K562 (cell line): ENCODE data around the gene KLK11. TPM values are rescaled to one million over a fixed set of nuclear protein-coding genes. Genes with fewer than 3 reads are reported as not detected.

Experiments
- ARID1B ChIP-seq: fragments of 450-650 bp; IDR thresholded peaks from 2 replicates; pipeline ENCODE4 v1.6.1; 2016; ENCODE audit warnings: antibody characterized with exemption, mild to moderate bottlenecking, inconsistent platforms
- ATF1 ChIP-seq, 2 experiments: fragments of 450-650 bp in 1 of 2; IDR thresholded peaks; 2 replicates each; pipeline ENCODE4 v1.6.1; 2016; ENCODE audit warnings: missing compliant biosample characterization in 1 of 2, missing genetic modification characterization in 1 of 2
- ATF7 ChIP-seq: fragments of 450-650 bp; IDR thresholded peaks from 2 replicates; pipeline ENCODE4 v1.7.1; 2014; ENCODE audit warnings: mild to moderate bottlenecking, moderate library complexity
- BCOR ChIP-seq: fragments of 450-650 bp; IDR thresholded peaks from 2 replicates; pipeline ENCODE4 v1.6.1; 2016
- EGR1 ChIP-seq: fragments of 450-650 bp; conservative IDR thresholded peaks from 2 replicates; pipeline ENCODE4 v1.6.1; 2017; ENCODE audit warnings: mild to moderate bottlenecking
- FOXA3 ChIP-seq, 2 experiments: fragments of 450-650 bp in 1 of 2; sonication (generic) in 1 of 2; formaldehyde crosslinking; IDR thresholded peaks in 1 of 2; conservative IDR thresholded peaks in 1 of 2; 2 replicates each; pipeline versions ENCODE4 v1.4.0 to v1.8.0; 2020 to 2022; ENCODE audit warnings: mild to moderate bottlenecking in 2 of 2, missing genetic modification reagents in 1 of 2
- NFATC3 ChIP-seq: fragments of 450-650 bp; IDR thresholded peaks from 2 replicates; pipeline ENCODE4 v1.6.1; 2017; ENCODE audit warnings: mild to moderate bottlenecking
- RAD51 ChIP-seq: fragments of 450-650 bp; IDR thresholded peaks from 2 replicates; pipeline ENCODE4 v1.7.1; 2016; ENCODE audit warnings: low read depth, mild to moderate bottlenecking, borderline replicate concordance
- RFX5 ChIP-seq: IDR thresholded peaks from 2 replicates; pipeline ENCODE4 v1.6.1; 2011; ENCODE audit warnings: low read depth, mild to moderate bottlenecking, improper control_type of control experiment, low read length
- SRF ChIP-seq, 2 experiments: fragments of 250-450, 450-650 bp in 1 of 2; sonication (Bioruptor Pico) in 1 of 2; sonication (generic) in 1 of 2; formaldehyde crosslinking; IDR thresholded peaks; 2 replicates each; pipeline versions ENCODE4 v1.5.0 to v1.5.1; 2020 to 2022; ENCODE audit warnings: mild to moderate bottlenecking in 1 of 2, missing genetic modification reagents in 1 of 2
- TBL1XR1 ChIP-seq, 2 experiments: IDR thresholded peaks; 2 replicates each; pipeline ENCODE4 v1.6.1; 2012; ENCODE audit warnings: improper control_type of control experiment in 2 of 2, low read length in 2 of 2, mild to moderate bottlenecking in 1 of 2
- TFAP4 ChIP-seq: sonication (generic); formaldehyde crosslinking; IDR thresholded peaks from 2 replicates; pipeline ENCODE4 v1.8.0; 2022; ENCODE audit warnings: missing genetic modification reagents, mild to moderate bottlenecking, moderate library complexity, borderline replicate concordance
- USF1 ChIP-seq: sonication (generic); formaldehyde crosslinking; IDR thresholded peaks from 2 replicates; pipeline ENCODE4 v1.9.0; 2022; ENCODE audit warnings: mild to moderate bottlenecking, missing genetic modification reagents
- ZNF395 ChIP-seq: fragments of 200-800 bp; sonication (Bioruptor generic); IDR thresholded peaks from 2 replicates; pipeline ENCODE4 v1.6.1; 2017; ENCODE audit warnings: missing genetic modification characterization, missing compliant biosample characterization
- polyA plus RNA-seq, 8 experiments: library from polyadenylated mRNA; depleted of rRNA in 4 of 8; stranded (reverse) in 5 of 8; unstranded in 3 of 8; fragments of >200 nt; fragmentation: Nextera tagmentation in 2 of 8; fragmentation: Illumina TruSeq in 1 of 8; extraction: Ambion mirVana in 2 of 8; extraction: Trizol in 1 of 8; gene quantifications; 2 replicates each; pipeline versions ENCODE4 v1.2.1 to v1.2.3, GENCODE V29; 2011 to 2014; ENCODE audit warnings: inconsistent platforms in 1 of 8, missing spikeins in 1 of 8
- total RNA-seq, 7 experiments: library from RNA; depleted of rRNA in 6 of 7; stranded (reverse); fragments of >200 nt in 6 of 7; fragmentation: Illumina TruSeq in 2 of 7; extraction: Trizol in 2 of 7; gene quantifications; 2 replicates each; pipeline versions ENCODE4 v1.2.1 to v1.2.3, GENCODE V29; 2011 to 2021; ENCODE audit warnings: low replicate concordance in 1 of 7

The KLK11 gene
- total and polyA plus RNA-seq, 9 of the 15 experiments (the other 6 are each of a cell fraction or from before 2014, with no cell fraction given): not detected

- TF ChIP-seq TBL1XR1 (IDR thresholded peaks at IDR 0.05; ENCODE audit: low read length in 2 of 2) (no peak; a peak in 1 of 4 replicates), RAD51 (peak; percentile 71; the same call in 1 of the 2 replicates), ATF7 (peak; percentile 100), ATF1 (CRISPR knock-in tag; IDR thresholded peaks at IDR 0.05) (peak; percentile 55; the same call in 1 of the 2 replicates), ATF1 (tag; IDR thresholded peaks at IDR 0.05) (peak; percentile 98), ZNF395 (CRISPR knock-in tag) (no peak), FOXA3 (CRISPR knock-in tag; conservative IDR thresholded peaks at IDR 0.05 in 1 of 2, IDR thresholded peaks at IDR 0.05 in 1 of 2) (no peak), ARID1B (0 out of 2 replicates have a peak, but pooled peaks have one; percentile 38), EGR1 (peak; percentile 62), SRF (CRISPR knock-in tag; IDR thresholded peaks at IDR 0.05) (peak in 1 of 2 experiments; percentile 81; a peak in 2 of 4 replicates), USF1 (CRISPR knock-in tag) (peak; percentile 85), NFATC3 (no peak), TFAP4 (CRISPR knock-in tag) (peak; percentile 58; the same call in 1 of the 2 replicates), RFX5 (peak; percentile 41; the same call in 1 of the 2 replicates), BCOR (0 out of 2 replicates have a peak, but pooled peaks have one; percentile 49)
These were observed 23.7 kb downstream of the KLK11 start (continued) for GRCh38 chr19:51002542-51003311.
